Measurements from ENCODE around the gene FICD.

FICD gene

GRCh38 chr12:108530161-108530560, 15.1 kb downstream of the FICD start:
- H2AFZ ChIP-seq (ENCODE audit: insufficient read depth, low read length, poor library complexity): no peak overlapping the region
- no peaks in the 10 kb centered on the region for H3K9me3 ChIP-seq (ENCODE audit: insufficient read depth, low read depth, low read length)
- no peaks in the 10 kb centered on the region for H3K79me2 ChIP-seq (ENCODE audit: control insufficient read depth, insufficient read depth, low read length, poor library complexity)
- H2BK120ac ChIP-seq (ENCODE audit: insufficient read depth, low read length, poor library complexity): no peak overlapping the region
- H3K9ac ChIP-seq (ENCODE audit: low read length): no peak overlapping the region
- peaks cover 55 to 69% of the 10 kb centered on the region in 2 experiments for H3K36me3 ChIP-seq (ENCODE audit: control insufficient read depth in 1 of 2, insufficient read depth in 2 of 2, low read length in 2 of 2)
- no peaks in the 10 kb centered on the region for H3K79me1 ChIP-seq (ENCODE audit: low read length)
- no peak overlapping the region for H3K14ac ChIP-seq (ENCODE audit: low read length)
- no peaks in the 10 kb centered on the region for H3K4me1 ChIP-seq (ENCODE audit: control insufficient read depth in 1 of 2, insufficient read depth in 2 of 2, low read length in 2 of 2)
- H3K23ac ChIP-seq (ENCODE audit: low read length): no peak overlapping the region
- H4K91ac ChIP-seq (ENCODE audit: low read depth, low read length): no peak overlapping the region
- no peak overlapping the region for H3K4me3 ChIP-seq (ENCODE audit: low read depth, low read length)
- no peak overlapping the region for H3K18ac ChIP-seq (ENCODE audit: low read length)
- no peaks in the 10 kb centered on the region for H3K27me3 ChIP-seq (ENCODE audit: insufficient read depth, low read length)
- H2BK5ac ChIP-seq (ENCODE audit: low read depth, low read length, poor library complexity): no peak overlapping the region
- no peak overlapping the region for H3K4me2 ChIP-seq (ENCODE audit: low read length)
- DNase-seq: no peak
- no CpG with 5 or more reads among the region's 9 CpGs for WGBS (ENCODE audit: extremely low coverage, insufficient coverage, insufficient read length)
- H2AK5ac ChIP-seq (ENCODE audit: low read length): no peak overlapping the region
- H4K12ac ChIP-seq (ENCODE audit: low read depth, low read length): no peak overlapping the region
- H4K8ac ChIP-seq (ENCODE audit: low read depth, low read length): no peak overlapping the region
- H3K4ac ChIP-seq (ENCODE audit: low read depth, low read length): no peak overlapping the region
- no peak overlapping the region for H2BK12ac ChIP-seq (ENCODE audit: low read length)
- H3K27ac ChIP-seq (ENCODE audit: low read depth, low read length): no peak overlapping the region

- Histone ChIP-seq H3K27me3 (ENCODE audit: insufficient read depth, low read length) (no peaks in the 10 kb centered on the region), H4K12ac (ENCODE audit: low read depth, low read length) (no peak overlapping the region), H3K4me1 (ENCODE audit: control insufficient read depth in 1 of 2, insufficient read depth in 2 of 2, low read length in 2 of 2) (no peaks in the 10 kb centered on the region), H3K4ac (ENCODE audit: low read depth, low read length) (no peak overlapping the region), H2BK120ac (ENCODE audit: insufficient read depth, low read length, poor library complexity) (no peak overlapping the region), H3K36me3 (ENCODE audit: control insufficient read depth in 1 of 2, insufficient read depth in 2 of 2, low read length in 2 of 2) (peaks cover 42 to 63% of the 10 kb centered on the region in 2 experiments), H3K79me2 (ENCODE audit: control insufficient read depth, insufficient read depth, low read length, poor library complexity) (no peaks in the 10 kb centered on the region), H2AK5ac (ENCODE audit: low read length) (no peak overlapping the region), H3K23ac (ENCODE audit: low read length) (no peak overlapping the region), H3K4me2 (ENCODE audit: low read length) (no peak overlapping the region), H2BK12ac (ENCODE audit: low read length) (no peak overlapping the region), H2AFZ (ENCODE audit: insufficient read depth, low read length, poor library complexity) (no peak overlapping the region), H2BK5ac (ENCODE audit: low read depth, low read length, poor library complexity) (no peak overlapping the region), H3K9me3 (ENCODE audit: insufficient read depth, low read depth, low read length) (no peaks in the 10 kb centered on the region), H4K91ac (ENCODE audit: low read depth, low read length) (no peak overlapping the region), H3K9ac (ENCODE audit: low read length) (no peak overlapping the region), H3K27ac (ENCODE audit: low read depth, low read length) (no peak overlapping the region), H3K79me1 (ENCODE audit: low read length) (no peaks in the 10 kb centered on the region), H3K14ac (ENCODE audit: low read length) (no peak overlapping the region), H3K4me3 (ENCODE audit: low read depth, low read length) (no peak overlapping the region), H4K8ac (ENCODE audit: low read depth, low read length) (no peak overlapping the region), H3K18ac (ENCODE audit: low read length) (no peak overlapping the region)
- no CpG with 5 or more reads among the region's 15 CpGs for WGBS (ENCODE audit: extremely low coverage, insufficient coverage, insufficient read length)
- DNase-seq: no peak
These were observed 17.1 kb downstream of the FICD start for GRCh38 chr12:108531929-108532848.

- no CpG with 5 or more reads among the region's 6 CpGs for WGBS (ENCODE audit: extremely low coverage, insufficient coverage, insufficient read length)
These were observed 23.1 kb downstream of the FICD start for GRCh38 chr12:108538146-108538545.

GRCh38 chr12:108538616-108539195, 23.6 kb downstream of the FICD start:
- H2AFZ ChIP-seq (ENCODE audit: insufficient read depth, low read length, poor library complexity): no peak overlapping the region
- WGBS (ENCODE audit: extremely low coverage, insufficient coverage, insufficient read length): no CpG with 5 or more reads among the region's 10 CpGs
- no peak overlapping the region for H3K4ac ChIP-seq (ENCODE audit: low read depth, low read length)
- no peak overlapping the region for H3K9ac ChIP-seq (ENCODE audit: low read length)
- H3K14ac ChIP-seq (ENCODE audit: low read length): no peak overlapping the region
- no peak overlapping the region for H3K4me2 ChIP-seq (ENCODE audit: low read length)
- no peak overlapping the region for H4K8ac ChIP-seq (ENCODE audit: low read depth, low read length)
- H3K27me3 ChIP-seq (ENCODE audit: insufficient read depth, low read length): no peaks in the 10 kb centered on the region
- no peak overlapping the region for H3K4me3 ChIP-seq (ENCODE audit: low read depth, low read length)
- no peak overlapping the region for H3K18ac ChIP-seq (ENCODE audit: low read length)
- no peak overlapping the region for H2BK12ac ChIP-seq (ENCODE audit: low read length)
- peaks cover 16 to 35% of the 10 kb centered on the region in 2 experiments for H3K36me3 ChIP-seq (ENCODE audit: control insufficient read depth in 1 of 2, insufficient read depth in 2 of 2, low read length in 2 of 2)
- H3K79me2 ChIP-seq (ENCODE audit: control insufficient read depth, insufficient read depth, low read length, poor library complexity): no peaks in the 10 kb centered on the region
- H3K4me1 ChIP-seq (ENCODE audit: control insufficient read depth in 1 of 2, insufficient read depth in 2 of 2, low read length in 2 of 2): no peaks in the 10 kb centered on the region
- H3K27ac ChIP-seq (ENCODE audit: low read depth, low read length): no peak overlapping the region
- H2AK5ac ChIP-seq (ENCODE audit: low read length): no peak overlapping the region
- no peak overlapping the region for H2BK5ac ChIP-seq (ENCODE audit: low read depth, low read length, poor library complexity)
- no peak overlapping the region for H4K12ac ChIP-seq (ENCODE audit: low read depth, low read length)
- H3K79me1 ChIP-seq (ENCODE audit: low read length): no peaks in the 10 kb centered on the region
- no peak overlapping the region for H2BK120ac ChIP-seq (ENCODE audit: insufficient read depth, low read length, poor library complexity)
- H4K91ac ChIP-seq (ENCODE audit: low read depth, low read length): no peak overlapping the region
- H3K9me3 ChIP-seq (ENCODE audit: insufficient read depth, low read depth, low read length): no peaks in the 10 kb centered on the region
- H3K23ac ChIP-seq (ENCODE audit: low read length): no peak overlapping the region
- no peak for DNase-seq

More at GRCh38 chr12:108538146-108538545, 23.1 kb downstream of the FICD start:
- Histone ChIP-seq H3K4me3 (ENCODE audit: low read depth, low read length) (no peak overlapping the region), H4K91ac (ENCODE audit: low read depth, low read length) (no peak overlapping the region), H3K9ac (ENCODE audit: low read length) (no peak overlapping the region), H3K4me2 (ENCODE audit: low read length) (no peak overlapping the region), H3K79me2 (ENCODE audit: control insufficient read depth, insufficient read depth, low read length, poor library complexity) (no peaks in the 10 kb centered on the region), H3K79me1 (ENCODE audit: low read length) (no peaks in the 10 kb centered on the region), H3K23ac (ENCODE audit: low read length) (no peak overlapping the region), H2BK5ac (ENCODE audit: low read depth, low read length, poor library complexity) (no peak overlapping the region), H3K27ac (ENCODE audit: low read depth, low read length) (no peak overlapping the region), H3K36me3 (ENCODE audit: control insufficient read depth in 1 of 2, insufficient read depth in 2 of 2, low read length in 2 of 2) (peaks cover 16 to 29% of the 10 kb centered on the region in 2 experiments), H2AFZ (ENCODE audit: insufficient read depth, low read length, poor library complexity) (no peak overlapping the region), H3K27me3 (ENCODE audit: insufficient read depth, low read length) (no peaks in the 10 kb centered on the region), H2BK120ac (ENCODE audit: insufficient read depth, low read length, poor library complexity) (no peak overlapping the region), H2BK12ac (ENCODE audit: low read length) (no peak overlapping the region), H3K14ac (ENCODE audit: low read length) (no peak overlapping the region), H3K4ac (ENCODE audit: low read depth, low read length) (no peak overlapping the region), H3K18ac (ENCODE audit: low read length) (no peak overlapping the region), H4K12ac (ENCODE audit: low read depth, low read length) (no peak overlapping the region), H4K8ac (ENCODE audit: low read depth, low read length) (no peak overlapping the region), H3K9me3 (ENCODE audit: insufficient read depth, low read depth, low read length) (no peaks in the 10 kb centered on the region), H3K4me1 (ENCODE audit: control insufficient read depth in 1 of 2, insufficient read depth in 2 of 2, low read length in 2 of 2) (no peaks in the 10 kb centered on the region), H2AK5ac (ENCODE audit: low read length) (no peak overlapping the region)
- no peak for DNase-seq
